Stomach smooth muscle (tissue), 2 donors: ENCODE measurements around the gene CYP24A1.

Experiments
- H3K27ac ChIP-seq: one replicate; pipeline ENCODE4 v1.7.0; 2013; ENCODE audit warnings: mild to moderate bottlenecking, low read length, inconsistent platforms
- H3K27me3 ChIP-seq, 2 donors: one replicate each; pipeline ENCODE4 v1.7.0; 2013; ENCODE audit warnings: low read length in 2 of 2; ENCODE audit not compliant: insufficient read depth in 2 of 2, control insufficient read depth in 1 of 2
- H3K36me3 ChIP-seq, 2 donors: one replicate each; pipeline ENCODE4 v1.7.0; 2013; ENCODE audit warnings: low read length in 2 of 2; ENCODE audit not compliant: control insufficient read depth in 2 of 2, insufficient read depth in 2 of 2
- H3K4me1 ChIP-seq: one replicate; pipeline ENCODE4 v1.7.0; 2013; ENCODE audit warnings: low read length; ENCODE audit not compliant: control insufficient read depth, insufficient read depth
- H3K4me3 ChIP-seq, 2 donors: one replicate each; pipeline ENCODE4 v1.7.0; 2013; ENCODE audit warnings: low read length in 2 of 2
- H3K9ac ChIP-seq, 2 donors: one replicate each; pipeline ENCODE4 v1.7.0; 2013; ENCODE audit warnings: low read length in 2 of 2, mild to moderate bottlenecking in 1 of 2
- H3K9me3 ChIP-seq, 2 donors: one replicate each; pipeline ENCODE4 v1.7.0; 2013; ENCODE audit warnings: low read length in 2 of 2; ENCODE audit not compliant: control insufficient read depth in 2 of 2
- donor health status: healthy.
- donor health status: Pancreatic carcinoma.

CYP24A1 gene

DNA sequence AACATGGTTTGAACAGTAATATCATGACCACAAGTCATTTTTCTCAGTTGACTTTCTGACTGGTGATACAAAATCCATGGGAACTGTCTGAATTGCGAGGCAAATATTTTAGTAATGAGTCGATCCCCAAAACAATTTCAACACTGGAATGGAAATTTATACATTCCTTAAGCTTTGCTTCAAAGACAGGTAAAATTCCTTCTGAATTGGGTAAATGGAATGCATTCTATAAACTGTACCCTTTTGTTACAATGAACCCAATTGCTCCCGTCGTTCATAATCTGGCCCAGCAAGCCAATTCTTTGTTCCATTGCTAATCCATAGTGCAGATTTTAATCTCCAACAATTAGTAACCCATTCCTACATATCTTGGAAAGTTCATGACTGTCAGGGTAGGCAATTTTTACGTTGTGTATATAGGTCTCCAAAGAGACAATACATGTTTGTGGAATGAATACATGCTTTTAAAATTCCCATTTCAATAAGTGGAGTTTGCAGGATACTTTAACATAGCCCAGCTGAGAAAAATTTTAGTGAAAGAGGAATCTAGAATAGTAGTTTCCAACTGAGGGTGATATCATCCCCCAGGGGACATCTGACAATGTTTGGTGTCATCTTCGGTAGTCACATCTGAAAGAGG is 32.7 kb downstream of the CYP24A1 start:
- H3K9me3 ChIP-seq, result peaks cover 0 to 3% of the 10 kb centered on the region in 2 donors
- no peaks in the 10 kb centered on the region for H3K36me3 ChIP-seq
- H3K27ac ChIP-seq, result no peak overlapping the region
- no peak overlapping the region for H3K9ac ChIP-seq
- H3K4me1 ChIP-seq, result no peaks in the 10 kb centered on the region
- no peaks in the 10 kb centered on the region for H3K27me3 ChIP-seq
- H3K4me3 ChIP-seq, result no peak overlapping the region

DNA sequence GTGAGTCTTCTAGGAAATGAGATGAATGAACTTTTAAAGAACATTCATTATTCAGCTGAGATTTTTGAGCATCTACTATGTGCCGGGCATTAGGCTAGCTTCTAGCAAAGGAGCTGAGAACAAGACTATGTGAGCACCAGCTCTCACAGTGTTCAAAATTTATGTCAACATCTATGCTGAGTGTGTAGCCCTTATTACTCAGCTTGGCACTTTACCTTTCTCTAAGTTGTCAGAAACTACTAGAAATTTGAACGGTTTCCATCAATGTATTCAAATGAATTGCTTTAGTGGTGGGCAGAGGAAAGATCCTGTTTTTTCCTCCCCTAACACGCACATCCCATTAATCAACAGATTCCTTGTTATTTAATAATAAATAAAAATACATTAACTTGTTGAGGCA is 33.3 kb downstream of the CYP24A1 start:
- Histone ChIP-seq H3K27me3 (no peaks in the 10 kb centered on the region), H3K9ac (no peak overlapping the region), H3K4me3 (no peak overlapping the region), H3K4me1 (no peaks in the 10 kb centered on the region), H3K36me3 (no peaks in the 10 kb centered on the region), H3K9me3 (peaks cover 0 to 3% of the 10 kb centered on the region in 2 donors), H3K27ac (no peak overlapping the region)

DNA sequence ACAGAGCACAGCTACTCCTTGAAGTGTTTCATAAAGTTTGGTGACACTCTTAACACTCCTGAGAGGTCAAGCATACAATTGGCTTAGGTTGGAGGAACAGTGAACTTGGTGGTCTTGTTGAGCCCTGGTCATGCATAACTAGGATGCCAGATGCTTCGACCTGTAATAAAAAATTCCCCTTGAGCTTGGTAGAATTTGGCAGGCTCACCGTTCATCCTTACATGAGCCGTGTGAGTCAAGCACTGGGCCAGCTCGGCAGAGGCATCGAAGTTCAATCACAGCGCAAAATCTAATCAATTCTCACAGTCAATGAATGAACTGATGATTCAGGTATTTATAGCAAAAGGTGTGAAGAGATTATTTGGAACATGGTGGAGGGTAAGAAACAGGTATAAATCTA is 33.7 kb downstream of the CYP24A1 start:
- H3K4me1 ChIP-seq, result no peaks in the 10 kb centered on the region
- H3K36me3 ChIP-seq, result no peaks in the 10 kb centered on the region
- H3K27ac ChIP-seq, result no peak overlapping the region
- H3K9me3 ChIP-seq, result peaks cover 0 to 3% of the 10 kb centered on the region in 2 donors
- H3K27me3 ChIP-seq, result no peaks in the 10 kb centered on the region
- H3K9ac ChIP-seq, result no peak overlapping the region
- H3K4me3 ChIP-seq, result no peak overlapping the region

DNA sequence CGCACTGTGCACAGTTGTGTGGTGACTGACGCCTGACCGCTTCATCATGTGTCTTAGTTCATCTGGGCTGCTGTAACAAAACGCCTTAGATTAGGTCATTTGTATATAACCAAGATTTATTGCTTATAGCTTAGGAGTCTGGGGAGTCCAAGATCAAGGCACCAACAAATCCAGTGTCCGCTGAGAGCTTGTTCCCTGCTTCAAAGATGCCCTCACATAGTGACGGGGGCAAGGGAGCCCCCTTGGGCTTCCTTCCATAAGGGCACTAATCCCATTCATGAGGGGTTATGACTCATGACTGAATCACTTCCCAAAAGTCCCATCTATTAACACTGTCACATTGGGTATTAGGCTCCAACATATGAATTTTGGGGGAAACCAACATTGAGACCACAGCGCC is 34.6 kb downstream of the CYP24A1 start:
- H3K9me3 ChIP-seq, result peaks cover 0 to 3% of the 10 kb centered on the region in 2 donors
- no peak overlapping the region for H3K27ac ChIP-seq
- no peaks in the 10 kb centered on the region for H3K4me1 ChIP-seq
- no peaks in the 10 kb centered on the region for H3K27me3 ChIP-seq
- H3K9ac ChIP-seq, result no peak overlapping the region
- no peak overlapping the region for H3K4me3 ChIP-seq
- no peaks in the 10 kb centered on the region for H3K36me3 ChIP-seq

DNA sequence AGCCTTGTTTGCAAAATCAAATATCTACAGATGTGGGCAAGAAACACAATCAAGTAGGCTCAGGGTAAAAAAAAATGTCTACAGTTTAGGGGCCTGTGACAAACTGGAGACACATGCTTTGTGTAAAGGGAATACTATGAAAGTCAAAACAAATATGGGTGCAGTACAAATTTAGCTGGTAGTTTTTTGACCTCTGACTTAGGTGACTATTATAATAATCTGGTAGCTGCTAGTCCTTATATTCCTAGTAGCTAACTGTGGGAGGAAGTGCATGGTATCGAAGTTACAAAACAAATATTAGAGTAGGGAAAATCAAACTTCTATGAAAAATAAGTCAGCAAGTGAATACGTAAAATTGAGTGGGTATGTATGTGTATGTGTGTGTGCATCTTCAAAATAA is 35.4 kb downstream of the CYP24A1 start:
- Histone ChIP-seq H3K9me3 (peaks cover 0 to 3% of the 10 kb centered on the region in 2 donors), H3K27ac (no peak overlapping the region), H3K4me1 (no peaks in the 10 kb centered on the region), H3K27me3 (no peaks in the 10 kb centered on the region), H3K4me3 (no peak overlapping the region), H3K36me3 (no peaks in the 10 kb centered on the region), H3K9ac (no peak overlapping the region)

DNA sequence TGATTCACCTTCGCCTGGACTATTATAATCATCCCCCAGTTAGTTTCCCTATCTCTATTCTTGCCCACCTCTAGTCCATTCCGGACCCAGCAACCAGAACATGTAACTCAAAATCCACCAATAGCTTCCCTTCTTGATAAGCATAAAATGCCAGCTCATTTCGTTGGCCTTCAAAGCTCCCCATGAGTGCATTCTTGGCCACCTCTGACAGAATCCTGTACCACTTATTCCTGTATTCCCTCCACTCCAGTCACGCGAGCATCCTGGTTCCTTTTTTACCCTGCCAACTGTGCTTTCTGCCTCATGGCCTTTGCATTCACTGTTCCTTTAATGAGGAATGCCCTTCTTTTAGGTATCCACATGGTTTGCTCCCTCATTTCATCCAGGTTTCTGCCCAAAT is 36.7 kb downstream of the CYP24A1 start:
- Histone ChIP-seq H3K9me3 (peaks cover 0 to 3% of the 10 kb centered on the region in 2 donors), H3K9ac (no peak overlapping the region), H3K36me3 (no peaks in the 10 kb centered on the region), H3K4me3 (no peak overlapping the region), H3K4me1 (no peaks in the 10 kb centered on the region), H3K27me3 (no peaks in the 10 kb centered on the region), H3K27ac (no peak overlapping the region)

- H3K4me1 ChIP-seq, result no peaks in the 10 kb centered on the region
- H3K36me3 ChIP-seq, result no peaks in the 10 kb centered on the region
- no peak overlapping the region for H3K27ac ChIP-seq
- peaks cover 0 to 3% of the 10 kb centered on the region in 2 donors for H3K9me3 ChIP-seq
- H3K9ac ChIP-seq, result no peak overlapping the region
- no peak overlapping the region for H3K4me3 ChIP-seq
- H3K27me3 ChIP-seq, result peaks cover 0 to 2% of the 10 kb centered on the region in 2 donors
Observed at GRCh38 chr20:54134445-54135220, 39.2 kb downstream of the CYP24A1 start.

GRCh38 chr20:54133434-54134427 is 40.1 kb downstream of the CYP24A1 start:
- Histone ChIP-seq H3K4me3 (no peak overlapping the region), H3K9ac (no peak overlapping the region), H3K9me3 (no peaks in the 10 kb centered on the region), H3K27me3 (peaks cover 0 to 2% of the 10 kb centered on the region in 2 donors), H3K27ac (no peak overlapping the region), H3K36me3 (no peaks in the 10 kb centered on the region), H3K4me1 (no peaks in the 10 kb centered on the region)

DNA sequence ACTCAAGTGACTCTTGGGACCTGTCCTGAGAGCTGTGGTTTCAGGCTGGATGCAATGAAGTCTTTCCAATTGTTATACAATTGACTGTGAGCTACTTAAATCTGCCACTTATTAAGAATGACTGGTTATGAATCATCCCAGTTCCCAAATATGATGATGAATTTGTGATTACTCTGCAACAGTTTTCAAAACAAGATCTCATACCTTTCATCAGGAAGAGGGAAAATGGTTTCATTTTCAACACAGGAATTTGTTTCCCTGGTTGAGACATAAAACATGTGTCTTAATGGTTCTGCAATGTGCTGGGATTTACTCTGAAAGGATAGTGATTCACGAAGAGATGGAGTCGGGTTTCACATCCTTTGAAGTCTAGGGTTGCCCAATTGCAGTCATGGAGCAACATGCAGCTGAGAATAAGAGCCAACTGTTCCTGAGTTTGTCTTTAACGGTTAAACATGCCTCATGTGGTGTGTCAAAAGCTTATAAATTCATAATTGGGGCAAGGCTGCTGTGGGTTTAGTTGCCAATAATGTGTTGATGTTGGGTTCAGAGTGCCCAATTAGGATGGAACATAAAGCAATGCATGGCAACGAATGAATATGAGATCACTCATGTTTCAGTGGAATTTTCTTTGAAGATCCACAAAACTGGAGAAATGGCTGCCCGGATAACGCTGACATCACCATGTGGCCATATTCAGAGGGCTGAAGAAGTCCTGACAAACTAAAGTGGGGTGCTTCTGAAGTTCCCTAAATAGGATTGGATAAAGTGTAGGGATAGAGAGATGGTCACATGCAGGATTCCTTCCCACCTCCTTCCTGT is 41.0 kb downstream of the CYP24A1 start:
- no peak overlapping the region for H3K27ac ChIP-seq
- no peak overlapping the region for H3K4me3 ChIP-seq
- H3K36me3 ChIP-seq, result no peaks in the 10 kb centered on the region
- H3K9ac ChIP-seq, result no peak overlapping the region
- peaks cover 0 to 2% of the 10 kb centered on the region in 2 donors for H3K27me3 ChIP-seq
- H3K4me1 ChIP-seq, result no peaks in the 10 kb centered on the region
- H3K9me3 ChIP-seq, result no peaks in the 10 kb centered on the region
